ENCODE results near the gene PRODH. TPM values are rescaled to one million over a fixed set of nuclear protein-coding genes. Genes with fewer than 3 reads are reported as not detected.

PRODH gene, protein sequence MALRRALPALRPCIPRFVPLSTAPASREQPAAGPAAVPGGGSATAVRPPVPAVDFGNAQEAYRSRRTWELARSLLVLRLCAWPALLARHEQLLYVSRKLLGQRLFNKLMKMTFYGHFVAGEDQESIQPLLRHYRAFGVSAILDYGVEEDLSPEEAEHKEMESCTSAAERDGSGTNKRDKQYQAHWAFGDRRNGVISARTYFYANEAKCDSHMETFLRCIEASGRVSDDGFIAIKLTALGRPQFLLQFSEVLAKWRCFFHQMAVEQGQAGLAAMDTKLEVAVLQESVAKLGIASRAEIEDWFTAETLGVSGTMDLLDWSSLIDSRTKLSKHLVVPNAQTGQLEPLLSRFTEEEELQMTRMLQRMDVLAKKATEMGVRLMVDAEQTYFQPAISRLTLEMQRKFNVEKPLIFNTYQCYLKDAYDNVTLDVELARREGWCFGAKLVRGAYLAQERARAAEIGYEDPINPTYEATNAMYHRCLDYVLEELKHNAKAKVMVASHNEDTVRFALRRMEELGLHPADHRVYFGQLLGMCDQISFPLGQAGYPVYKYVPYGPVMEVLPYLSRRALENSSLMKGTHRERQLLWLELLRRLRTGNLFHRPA
- total RNA-seq (6.7 TPM), polyA plus RNA-seq (ENCODE audit: insufficient read depth, low read depth, low replicate concordance) (8.2 TPM)
- long read RNA-seq, donor 1, transcript PRODH-203 (14 exons, 2,462 nt) = major isoform, 7 of 8 reads
- long read RNA-seq, donor 1, partial matches to known transcripts = 0 of 8 reads
- long read RNA-seq, donor 1, other reads (novel, unspliced or antisense) = 0 of 8 reads
- long read RNA-seq, donor 2, partial matches to known transcripts = 0 of 3 reads
- long read RNA-seq, donor 2, other reads (novel, unspliced or antisense) = 0 of 3 reads
- long read RNA-seq, donor 3, full-length matches to known transcripts = 13 of 13 reads
- long read RNA-seq, donor 3, partial matches to known transcripts = 0 of 13 reads
- long read RNA-seq, donor 3, other reads (novel, unspliced or antisense) = 0 of 13 reads
- long read RNA-seq, donor 4, transcript PRODH-203 (14 exons, 2,462 nt) = major isoform, 6 of 8 reads
- long read RNA-seq, donor 4, partial matches to known transcripts = 0 of 8 reads
- long read RNA-seq, donor 4, other reads (novel, unspliced or antisense) = 0 of 8 reads
- long read RNA-seq, donor 5 = 0 reads
- long read RNA-seq, donor 6, transcript PRODH-203 (14 exons, 2,462 nt) = major isoform, 10 of 10 reads
- long read RNA-seq, donor 6, partial matches to known transcripts = 0 of 10 reads
- long read RNA-seq, donor 6, other reads (novel, unspliced or antisense) = 0 of 10 reads
- long read RNA-seq, donor 7, partial matches to known transcripts = 0 of 2 reads
- long read RNA-seq, donor 7, other reads (novel, unspliced or antisense) = 2 of 2 reads
- long read RNA-seq, donor 8, partial matches to known transcripts = 7 of 8 reads
- long read RNA-seq, donor 8, other reads (novel, unspliced or antisense) = 0 of 8 reads
- long read RNA-seq, donor 9, partial matches to known transcripts = 0 of 5 reads
- long read RNA-seq, donor 9, other reads (novel, unspliced or antisense) = 0 of 5 reads
- long read RNA-seq, donor 10, partial matches to known transcripts = 0 of 5 reads
- long read RNA-seq, donor 10, other reads (novel, unspliced or antisense) = 0 of 5 reads

DNA sequence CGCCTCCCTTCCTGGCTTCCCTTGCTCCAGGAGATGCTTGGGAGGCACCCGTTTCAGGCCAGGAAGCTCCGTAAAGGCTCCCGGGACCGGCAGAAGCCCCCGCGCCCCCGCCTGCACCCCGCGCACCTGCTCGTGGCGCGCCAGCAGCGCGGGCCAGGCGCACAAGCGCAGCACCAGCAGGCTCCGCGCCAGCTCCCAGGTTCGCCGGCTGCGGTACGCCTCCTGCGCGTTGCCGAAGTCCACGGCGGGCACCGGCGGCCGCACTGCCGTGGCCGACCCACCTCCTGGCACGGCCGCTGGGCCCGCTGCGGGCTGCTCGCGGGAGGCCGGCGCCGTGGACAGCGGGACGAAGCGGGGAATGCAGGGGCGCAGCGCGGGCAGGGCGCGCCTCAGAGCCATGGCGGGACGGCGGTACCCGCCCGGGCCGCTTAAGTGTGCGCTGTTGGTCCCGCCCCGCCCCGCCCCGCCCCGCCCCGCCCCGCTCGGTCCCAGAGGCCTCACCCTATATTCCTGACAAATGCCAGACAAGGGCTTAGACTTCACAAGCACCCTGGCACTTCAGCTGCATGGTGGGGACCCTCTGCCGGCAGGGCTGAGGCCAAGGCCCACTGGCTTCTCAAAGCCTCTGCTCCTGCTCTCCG, at the start of gene PRODH:
Gene PRODH (minus strand): TSS at position 405 of the 641 bp plus-strand sequence. CDS start 6 bp downstream, at position 399.
- Histone ChIP-seq H3K9ac (ENCODE audit: low read length in 3 of 3) (no peak within 1 kb of the TSS), H3K4me1 (ENCODE audit: control insufficient read depth in 2 of 3, insufficient read depth in 2 of 3, low read depth in 1 of 3, low read length in 3 of 3) (no peaks in the 10 kb centered on the region), H3K9me3 (ENCODE audit: control insufficient read depth in 2 of 3, insufficient read depth in 1 of 3, low read length in 3 of 3) (no peaks in the 10 kb centered on the region), H3K4me3 (ENCODE audit: low read length in 3 of 3) (no peak within 1 kb of the TSS), H3K27ac (ENCODE audit: low read depth in 2 of 2, low read length in 2 of 2) (no peak within 1 kb of the TSS), H3K36me3 (ENCODE audit: control insufficient read depth in 2 of 3, insufficient read depth in 3 of 3, low read length in 3 of 3) (no peaks in the 10 kb centered on the region), H3K27me3 (ENCODE audit: control insufficient read depth, insufficient read depth, low read length) (no peaks in the 10 kb centered on the region)
- DNase-seq = no peak
- intact Hi-C loops (cut with DNase I) = no loop called here
- no peak for FAIRE-seq
- TF ChIP-seq, protein P1, sequence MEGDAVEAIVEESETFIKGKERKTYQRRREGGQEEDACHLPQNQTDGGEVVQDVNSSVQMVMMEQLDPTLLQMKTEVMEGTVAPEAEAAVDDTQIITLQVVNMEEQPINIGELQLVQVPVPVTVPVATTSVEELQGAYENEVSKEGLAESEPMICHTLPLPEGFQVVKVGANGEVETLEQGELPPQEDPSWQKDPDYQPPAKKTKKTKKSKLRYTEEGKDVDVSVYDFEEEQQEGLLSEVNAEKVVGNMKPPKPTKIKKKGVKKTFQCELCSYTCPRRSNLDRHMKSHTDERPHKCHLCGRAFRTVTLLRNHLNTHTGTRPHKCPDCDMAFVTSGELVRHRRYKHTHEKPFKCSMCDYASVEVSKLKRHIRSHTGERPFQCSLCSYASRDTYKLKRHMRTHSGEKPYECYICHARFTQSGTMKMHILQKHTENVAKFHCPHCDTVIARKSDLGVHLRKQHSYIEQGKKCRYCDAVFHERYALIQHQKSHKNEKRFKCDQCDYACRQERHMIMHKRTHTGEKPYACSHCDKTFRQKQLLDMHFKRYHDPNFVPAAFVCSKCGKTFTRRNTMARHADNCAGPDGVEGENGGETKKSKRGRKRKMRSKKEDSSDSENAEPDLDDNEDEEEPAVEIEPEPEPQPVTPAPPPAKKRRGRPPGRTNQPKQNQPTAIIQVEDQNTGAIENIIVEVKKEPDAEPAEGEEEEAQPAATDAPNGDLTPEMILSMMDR (IDR thresholded peaks at IDR 0.05; ENCODE audit: borderline replicate concordance, extremely low read depth, insufficient read depth) = no peak

DNA sequence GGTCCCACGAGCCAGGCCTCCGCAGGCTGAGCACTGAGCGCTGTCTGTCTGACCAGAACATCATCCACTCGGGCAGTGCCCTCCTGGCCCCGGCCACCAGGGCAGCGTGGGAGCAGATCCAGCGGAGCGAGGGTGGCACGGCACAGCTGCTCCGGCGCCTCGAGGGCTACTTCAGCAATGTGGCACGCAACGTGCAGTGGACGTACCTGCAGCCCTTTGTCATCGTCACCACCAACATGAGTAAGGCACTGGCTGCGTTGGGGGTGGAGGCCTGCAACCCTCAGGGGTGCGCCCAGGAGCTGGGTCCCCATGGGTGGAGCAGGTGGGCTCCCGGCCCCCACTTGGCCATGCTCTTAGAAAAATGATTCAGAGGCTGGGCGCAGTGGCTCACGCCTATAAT, 49.7 kb upstream of the PRODH start:
- H3K9me3 ChIP-seq (ENCODE audit: control insufficient read depth in 2 of 3, insufficient read depth in 1 of 3, low read length in 3 of 3) = peaks cover 0 to 3% (median 2%) of the 10 kb centered on the region in 3 donors
- no peaks in the 10 kb centered on the region for H3K27me3 ChIP-seq (ENCODE audit: control insufficient read depth, insufficient read depth, low read length)
- H3K36me3 ChIP-seq (ENCODE audit: control insufficient read depth in 2 of 3, insufficient read depth in 3 of 3, low read length in 3 of 3) = no peaks in the 10 kb centered on the region
- FAIRE-seq (no peak), DNase-seq (no peak)
- TF ChIP-seq, protein P1 (IDR thresholded peaks at IDR 0.05; ENCODE audit: borderline replicate concordance, extremely low read depth, insufficient read depth) = no peak
- no peaks in the 10 kb centered on the region for H3K4me1 ChIP-seq (ENCODE audit: control insufficient read depth in 2 of 3, insufficient read depth in 2 of 3, low read depth in 1 of 3, low read length in 3 of 3)
- intact Hi-C loops (cut with DNase I) = no loop called here
- H3K9ac ChIP-seq (ENCODE audit: low read length in 3 of 3) = no peak overlapping the region
- no peak overlapping the region for H3K4me3 ChIP-seq (ENCODE audit: low read length in 3 of 3)
- H3K27ac ChIP-seq (ENCODE audit: low read depth in 2 of 2, low read length in 2 of 2) = no peak overlapping the region

DNA sequence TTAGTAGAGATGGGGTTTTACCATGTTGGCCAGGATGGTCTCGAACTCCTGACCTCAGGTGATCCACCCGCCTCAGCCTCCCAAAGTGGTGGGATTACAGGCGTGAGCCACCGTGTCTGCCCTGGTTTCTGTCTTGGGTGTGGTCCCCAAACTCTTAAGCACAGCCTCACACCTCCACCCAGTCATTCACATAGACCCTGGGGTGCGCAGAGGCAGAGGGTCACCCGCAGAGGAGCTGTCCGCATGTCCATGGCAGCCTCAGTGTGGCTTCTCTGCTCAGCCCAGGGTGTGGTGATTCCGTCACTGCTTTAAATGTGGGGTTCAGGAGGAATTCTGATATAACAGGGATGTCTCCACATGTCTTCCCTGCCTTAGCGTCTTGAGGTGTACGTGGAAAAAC, 48.5 kb upstream of the PRODH start:
- DNase-seq (no peak), FAIRE-seq (no peak)
- intact Hi-C loops (cut with DNase I) = no loop called here
- Histone ChIP-seq H3K27ac (ENCODE audit: low read depth in 2 of 2, low read length in 2 of 2) (no peak overlapping the region), H3K27me3 (ENCODE audit: control insufficient read depth, insufficient read depth, low read length) (no peaks in the 10 kb centered on the region), H3K36me3 (ENCODE audit: control insufficient read depth in 2 of 3, insufficient read depth in 3 of 3, low read length in 3 of 3) (no peaks in the 10 kb centered on the region), H3K9me3 (ENCODE audit: control insufficient read depth in 2 of 3, insufficient read depth in 1 of 3, low read length in 3 of 3) (peaks cover 1 to 4% (median 4%) of the 10 kb centered on the region in 3 donors), H3K9ac (ENCODE audit: low read length in 3 of 3) (no peak overlapping the region), H3K4me3 (ENCODE audit: low read length in 3 of 3) (no peak overlapping the region), H3K4me1 (ENCODE audit: control insufficient read depth in 2 of 3, insufficient read depth in 2 of 3, low read depth in 1 of 3, low read length in 3 of 3) (no peaks in the 10 kb centered on the region)
- TF ChIP-seq, protein P1 (IDR thresholded peaks at IDR 0.05; ENCODE audit: borderline replicate concordance, extremely low read depth, insufficient read depth) = no peak

Measured in kidney (tissue), 22 donors.